ENCODE measurements around the gene MAP4K2. TPM values are rescaled to one million over a fixed set of nuclear protein-coding genes. Genes with fewer than 3 reads are reported as not detected.

MAP4K2 gene
- total and polyA plus RNA-seq, 2 of the 4 experiments (the other 2 are of a cell fraction): 11.7 to 16.6 TPM

- intact Hi-C loops (cut with micrococcal nuclease) (loop anchor here (1.0 to 5.0 kb wide), 2 partner anchors 148 to 165 kb away; partner anchors contain the start of genes ARL2 and BATF2), dilution Hi-C loops (cut with HindIII; ENCODE audit: low sequenced_read_pairs, unreplicated experiment) (no loop called here), in situ Hi-C loops (cut with MboI; ENCODE audit: low sequenced_read_pairs) (loop anchor here (5.0 to 10.0 kb wide), 2 partner anchors 43 to 156 kb away; no protein-coding TSS in a partner anchor)
- POLR2A ChIA-PET (ENCODE audit: unreplicated experiment): interaction anchor here (1.6 kb wide), 1 partner anchor 29 kb away, joined by 6 read pairs; no protein-coding TSS in a partner anchor
- Histone ChIP-seq H2AK5ac (ENCODE audit: low read depth, low read length) (peak overlapping the region; percentile 48), H3K18ac (ENCODE audit: low read depth, low read length) (no peak overlapping the region), H4K20me1 (ENCODE audit: insufficient read depth, low read length) (no peaks in the 10 kb centered on the region), H3K9ac (ENCODE audit: low read depth, low read length) (no peak overlapping the region), H4K91ac (ENCODE audit: insufficient read depth, low read depth, low read length) (no peak overlapping the region), H3K27me3 (ENCODE audit: control insufficient read depth, insufficient read depth, low read length) (no peaks in the 10 kb centered on the region), H3K9me3 (ENCODE audit: control insufficient read depth, insufficient read depth, low read length) (no peaks in the 10 kb centered on the region), H3K14ac (replicated peaks; ENCODE audit: low read depth, low read length) (no peak overlapping the region), H3K56ac (ENCODE audit: extremely low read depth, insufficient read depth, low read length) (no peak overlapping the region), H2AFZ (replicated peaks; ENCODE audit: low read length, poor library complexity) (no peak overlapping the region), H3K4me2 (ENCODE audit: low read depth, low read length) (no peak overlapping the region), H2BK120ac (ENCODE audit: low read depth, low read length) (no peak overlapping the region), H3K4me1 (ENCODE audit: control insufficient read depth, insufficient read depth, low read length) (peaks cover 14% of the 10 kb centered on the region), H3K4ac (ENCODE audit: low read depth, low read length) (no peak overlapping the region), H3K9me1 (ENCODE audit: insufficient read depth, low read length) (peaks cover 3% of the 10 kb centered on the region; the same call in 1 of the 2 replicates), H3K4me3 (ENCODE audit: insufficient read depth, low read depth, low read length) (no peak overlapping the region), H3K36me3 (ENCODE audit: control insufficient read depth, insufficient read depth, low read length) (peaks cover 8% of the 10 kb centered on the region), H4K8ac (ENCODE audit: low read depth in 2 of 2, low read length in 2 of 2) (no peak overlapping the region), H3K27ac (ENCODE audit: insufficient read depth, low read length) (no peak overlapping the region), H2BK15ac (ENCODE audit: low read depth, low read length) (no peak overlapping the region; the same call in 2 of the 3 replicates), H3K79me1 (ENCODE audit: low read depth in 1 of 2, low read length in 2 of 2) (peaks cover 8 to 45% of the 10 kb centered on the region in 2 experiments; a peak in 3 of 4 replicates), H2BK5ac (ENCODE audit: low read depth, low read length, poor library complexity, severe bottlenecking) (no peak overlapping the region), H2AK9ac (replicated peaks; ENCODE audit: low read depth, low read length, poor library complexity) (no peak overlapping the region), H3K23ac (ENCODE audit: low read depth, low read length) (no peak overlapping the region), H2BK20ac (ENCODE audit: low read depth, low read length) (no peak overlapping the region), H4K5ac (ENCODE audit: low read depth, low read length) (no peak overlapping the region)
- ATAC-seq (ENCODE audit: low read depth): no peak
- CTCF ChIA-PET: interaction anchor here (0.6 to 3.3 kb wide), 6 partner anchors 20 to 63 kb away, joined by 3 to 15 read pairs (median 4); no protein-coding TSS in a partner anchor
- no peak for DNase-seq
- no TSS peak for BruUV-seq (replicated peaks)
- 81% methylated on average over 4 of the region's 16 CpGs; no CpG with 5 or more reads in 1 of the 2 experiments for WGBS, 2 experiments (ENCODE audit: extremely low coverage in 2 of 2, insufficient read length in 1 of 2)
- TF ChIP-seq MXI1 (IDR thresholded peaks at IDR 0.05; ENCODE audit: borderline replicate concordance, low read depth, low read length): no peak
- TF ChIP-seq RAD21 (IDR thresholded peaks at IDR 0.05; ENCODE audit: low read length): no peak
- TF ChIP-seq RCOR1 (IDR thresholded peaks at IDR 0.05; ENCODE audit: insufficient replicate concordance, low read length): no peak
- no peak for TF ChIP-seq MAZ (IDR thresholded peaks at IDR 0.05; ENCODE audit: borderline replicate concordance, low read depth, low read length)
- TF ChIP-seq BHLHE40 (IDR thresholded peaks at IDR 0.05; ENCODE audit: low read depth, low read length): no peak
- no peak for TF ChIP-seq POLR2A (IDR thresholded peaks at IDR 0.05; ENCODE audit: low read depth, low read length)
- TF ChIP-seq RFX5 (IDR thresholded peaks at IDR 0.05; ENCODE audit: low read depth, low read length): no peak
- no peak for TF ChIP-seq MAFK (IDR thresholded peaks at IDR 0.05; ENCODE audit: low read depth, low read length)
- TF ChIP-seq ELK1 (IDR thresholded peaks at IDR 0.05; ENCODE audit: borderline replicate concordance, low read depth, low read length): no peak
- TF ChIP-seq FOS (IDR thresholded peaks at IDR 0.05; ENCODE audit: low read depth, low read length): no peak
- TF ChIP-seq NFE2L2 (IDR thresholded peaks at IDR 0.05; ENCODE audit: low read depth, low read length): no peak
- TF ChIP-seq SMC3 (IDR thresholded peaks at IDR 0.05; ENCODE audit: low read depth, low read length): no peak
- TF ChIP-seq CEBPB (IDR thresholded peaks at IDR 0.05; ENCODE audit: low read depth, low read length): no peak
- no peak for TF ChIP-seq CTCF (conservative IDR thresholded peaks at IDR 0.05; ENCODE audit: low read depth, low read length)
Observed at GRCh38 chr11:64848826-64849597, 46.0 kb upstream of the MAP4K2 start.

Measured in IMR-90 (cell line).